ENCODE measurements around the gene SSUH2.
"Not testable (repeated sequence)": the region's sequence is repeated elsewhere in the genome, so short reads cannot be mapped to it uniquely, and the experiment has no call there.

SSUH2 gene

DNA sequence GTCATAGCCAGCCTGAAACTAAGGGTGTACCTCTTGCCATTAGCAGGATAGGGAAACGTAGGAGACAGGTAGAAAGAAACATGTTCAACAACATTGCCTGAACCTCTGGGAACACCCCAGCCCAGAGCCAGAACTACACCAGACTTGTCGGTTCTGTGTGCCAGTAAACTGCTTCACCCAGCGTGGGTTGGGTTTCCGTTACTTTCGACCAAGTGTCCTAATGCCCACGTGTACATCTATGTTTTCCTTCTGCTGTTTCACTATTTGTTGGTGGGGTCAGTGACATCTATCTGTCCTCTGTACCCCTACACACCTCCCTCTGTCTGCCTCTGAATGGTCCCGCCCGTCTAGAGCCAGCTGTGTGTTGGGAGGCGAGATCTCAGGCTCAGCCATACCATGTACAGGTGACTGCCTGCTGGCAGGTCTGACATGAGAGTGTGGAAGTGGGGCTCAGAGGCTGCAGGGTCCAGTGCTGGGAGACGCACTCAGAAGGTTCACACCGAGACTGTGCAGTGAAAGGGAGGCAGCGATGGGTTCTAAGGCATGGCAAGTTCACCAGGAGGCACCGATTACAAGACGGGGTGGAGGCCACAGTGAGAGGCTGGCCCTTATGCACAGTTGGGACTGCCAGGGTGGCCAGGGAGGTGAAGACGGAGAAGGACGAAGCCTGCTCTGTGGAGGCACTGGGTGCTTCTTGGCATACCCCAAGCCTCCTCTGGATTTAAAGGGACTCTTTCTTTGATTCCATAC, 36.4 kb downstream of the SSUH2 start:
- DNase-seq, result no peak

GRCh38 chr3:8607234-8608040, 37.2 kb downstream of the SSUH2 start:
- DNase-seq, result no peak

DNA sequence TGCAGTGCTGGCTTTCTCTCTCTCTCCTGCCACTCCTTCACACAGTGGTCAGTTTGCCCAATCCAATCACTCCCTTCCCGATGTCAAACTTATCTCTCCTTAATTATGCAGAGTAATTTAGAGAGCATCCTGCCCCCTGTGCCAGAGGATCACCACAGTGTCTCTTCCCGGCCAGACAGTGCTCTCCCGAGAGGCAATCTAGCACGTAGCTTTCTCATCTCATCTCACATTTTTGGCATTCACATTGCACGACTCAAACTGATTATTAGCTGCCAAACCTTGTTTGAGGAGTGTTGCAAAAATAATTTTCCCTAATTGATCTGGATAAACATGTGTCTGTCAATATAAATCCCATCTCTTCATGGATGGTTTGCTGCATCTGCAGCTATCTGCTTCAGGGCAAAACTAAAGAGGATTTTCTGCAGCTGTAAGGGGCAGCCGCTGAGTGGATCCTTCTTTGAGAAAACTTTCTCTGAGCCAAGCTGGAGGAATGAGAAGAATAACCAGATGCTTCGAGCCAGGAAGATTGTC, 37.8 kb downstream of the SSUH2 start:
- no peak for DNase-seq

GRCh38 chr3:8604988-8605387, 39.6 kb downstream of the SSUH2 start:
- no peak for DNase-seq

DNA sequence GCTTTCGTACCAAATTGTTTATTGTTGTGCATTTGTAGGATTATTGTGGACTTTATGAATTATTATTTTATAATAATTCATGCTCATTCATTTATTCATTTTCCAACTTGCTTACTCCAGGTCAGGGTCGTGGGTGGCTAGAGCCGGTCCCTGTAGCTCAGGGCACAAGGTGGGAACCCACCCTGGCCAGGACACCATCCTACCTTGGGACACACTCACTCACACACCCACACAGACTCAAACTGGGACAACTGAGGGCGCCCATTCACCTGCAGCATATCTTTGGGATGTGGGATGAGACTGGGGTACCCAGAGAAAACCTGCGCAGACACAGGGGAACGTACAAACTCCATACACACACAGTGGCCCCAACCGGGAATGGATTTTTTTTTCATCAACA, 40.6 kb downstream of the SSUH2 start:
- DNase-seq, result no peak

GRCh38 chr3:8603115-8603710, 41.4 kb downstream of the SSUH2 start:
- no peak for DNase-seq

DNA sequence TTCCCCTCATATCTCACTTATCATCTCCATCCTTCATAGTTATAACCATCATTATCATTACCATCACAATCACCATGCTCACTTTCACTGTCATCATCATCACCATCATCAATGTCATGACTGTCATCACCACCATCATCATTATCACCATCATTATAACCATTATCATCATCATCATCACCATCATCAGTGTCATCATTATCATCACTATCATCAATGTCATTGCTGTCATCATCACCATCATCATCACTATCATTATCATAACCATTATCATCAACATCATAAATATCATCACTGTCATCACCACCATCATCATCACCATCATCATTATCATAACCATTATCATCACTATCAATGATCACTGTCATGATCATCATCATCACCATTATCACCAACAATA, 44.1 kb downstream of the SSUH2 start:
- no peak for DNase-seq

- no peak for DNase-seq
Observed at GRCh38 chr3:8599146-8599545, 45.5 kb downstream of the SSUH2 start.

DNA sequence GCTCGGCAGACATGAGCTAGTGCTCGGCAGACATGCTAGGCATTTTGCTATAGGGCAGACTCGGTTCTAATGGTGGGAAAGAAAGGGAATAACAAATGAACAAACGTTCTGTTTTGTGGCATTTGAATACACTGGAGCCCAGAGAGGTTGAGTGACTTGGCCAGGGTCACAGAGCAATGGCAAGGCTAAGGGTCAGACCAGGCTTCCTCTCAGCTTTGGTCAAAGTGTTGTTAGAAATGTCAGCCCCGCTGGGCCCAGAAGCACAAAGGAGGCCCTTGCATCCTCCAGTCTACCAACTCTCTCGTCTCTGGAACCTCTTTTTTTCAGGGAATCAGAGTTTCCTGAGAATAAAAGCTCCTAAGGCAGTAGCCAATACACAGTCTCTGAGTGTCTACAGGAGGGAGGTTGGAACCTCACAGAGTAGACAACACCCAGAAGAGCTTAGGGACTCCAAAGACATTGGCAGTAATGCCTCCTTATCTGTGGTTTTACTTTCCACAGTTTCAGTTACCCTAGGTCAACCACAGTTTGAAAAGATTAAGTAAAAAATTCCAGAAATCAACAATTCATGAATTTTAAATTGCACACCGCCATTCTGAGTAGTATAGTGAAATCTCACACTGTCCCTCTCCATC, 47.3 kb downstream of the SSUH2 start:
- no peak for DNase-seq

GRCh38 chr3:8596321-8597218, 48.0 kb downstream of the SSUH2 start:
- no peak for DNase-seq

DNA sequence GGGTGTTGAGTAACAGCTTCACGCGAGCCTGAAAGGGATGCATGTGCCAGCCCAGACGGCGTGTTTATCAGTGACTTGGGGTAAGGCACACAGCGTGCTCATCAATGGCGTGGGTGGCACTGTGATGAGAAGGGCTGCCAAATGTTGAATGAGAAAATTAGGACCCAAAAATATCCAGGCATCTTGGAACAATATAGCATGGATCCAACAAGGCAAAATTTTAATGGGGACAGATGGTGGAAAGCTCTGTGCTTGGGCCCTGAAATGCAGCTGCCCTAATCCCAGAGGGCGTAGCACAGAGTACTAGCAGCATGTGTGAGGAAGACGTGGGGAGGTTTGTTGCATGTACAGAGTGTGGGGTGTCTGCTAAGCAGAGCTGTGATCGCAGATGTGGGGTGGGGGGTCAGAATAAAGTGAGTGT, 48.9 kb downstream of the SSUH2 start:
- no peak for DNase-seq

DNA sequence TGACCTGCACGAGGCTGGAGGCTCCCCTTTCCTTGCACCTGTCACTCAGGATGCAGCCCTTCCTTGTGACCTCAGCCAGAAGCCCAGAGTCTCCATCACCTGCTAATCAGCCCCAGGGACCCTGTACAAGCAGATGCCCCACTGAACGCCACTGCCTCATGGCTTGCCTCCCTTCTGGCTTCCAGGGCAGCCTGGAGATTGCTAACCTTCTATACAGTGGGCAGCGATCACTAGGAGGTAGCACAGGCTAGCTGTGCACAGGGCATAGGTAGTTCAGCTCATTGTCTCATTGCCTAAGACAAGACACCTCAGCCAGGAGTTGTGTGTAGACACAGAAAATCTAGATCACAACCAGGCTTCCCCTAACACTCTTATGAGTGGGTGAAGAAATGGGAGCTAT, 49.3 kb downstream of the SSUH2 start:
- DNase-seq, result no peak

GRCh38 chr3:8593021-8593827, 51.4 kb downstream of the SSUH2 start:
- no peak for DNase-seq

DNA sequence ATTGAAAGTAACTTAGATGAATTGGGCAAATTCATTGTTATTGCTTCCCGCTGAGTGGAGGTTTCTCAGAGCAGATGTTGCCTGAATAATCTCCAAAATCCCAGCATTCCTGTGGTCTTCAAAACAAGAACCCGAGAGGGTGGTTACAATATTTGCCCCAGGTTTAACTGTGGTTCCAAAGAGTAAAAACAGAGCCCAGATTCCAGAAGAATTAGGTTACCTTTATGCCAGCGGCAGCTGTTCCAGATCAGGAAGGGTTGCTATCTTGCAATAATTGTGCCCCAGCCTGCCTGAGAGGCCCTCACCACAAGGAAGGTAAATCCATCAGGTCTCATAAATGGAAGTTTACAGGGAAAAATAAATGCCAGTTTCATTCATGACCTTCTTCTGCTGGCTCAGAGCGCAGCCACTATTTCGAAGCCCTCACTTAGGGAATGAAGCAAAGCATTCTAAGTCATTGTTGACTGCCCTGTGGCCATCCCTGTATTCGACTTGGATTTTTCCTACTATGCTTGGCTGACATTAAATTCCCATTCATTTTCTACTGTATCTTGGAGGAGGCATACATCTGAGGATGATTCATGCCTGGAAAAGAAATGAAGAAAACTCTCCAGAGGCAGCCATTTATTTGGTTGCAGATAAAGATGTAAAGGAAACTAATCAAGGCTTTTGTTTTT, 54.6 kb downstream of the SSUH2 start:
- no peak for DNase-seq

GRCh38 chr3:8584661-8585060, 59.9 kb downstream of the SSUH2 start:
- no peak for DNase-seq

DNA sequence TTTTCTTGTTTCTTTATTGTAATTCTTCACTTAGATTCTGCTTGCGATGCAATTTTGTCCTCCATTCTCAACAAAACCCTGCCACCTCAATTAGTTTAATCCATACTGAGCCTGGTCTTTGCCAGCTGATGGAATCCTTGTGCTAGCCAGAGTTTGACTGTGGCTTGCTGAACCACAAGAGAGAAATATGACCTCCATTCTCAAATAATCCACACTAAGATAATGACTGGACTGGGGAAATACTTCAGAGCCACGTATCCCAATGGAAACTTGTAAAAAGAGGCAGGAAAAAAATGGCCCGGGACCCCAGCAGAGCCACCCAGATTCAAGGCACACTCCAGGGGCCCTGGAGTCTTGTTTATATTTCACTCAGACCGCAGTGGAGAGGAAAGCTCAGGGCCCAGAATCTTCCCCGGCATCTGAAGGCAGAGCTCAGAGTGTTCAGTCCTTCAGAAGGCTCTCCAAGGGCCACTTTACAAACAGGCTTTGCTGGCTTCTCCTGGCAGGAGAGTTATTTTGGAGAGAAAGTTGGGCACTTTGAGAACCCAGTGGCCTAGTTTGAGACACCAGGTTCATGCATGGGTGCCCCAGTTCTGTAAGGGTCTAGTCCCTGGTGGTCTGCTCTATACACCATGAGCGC, 62.7 kb downstream of the SSUH2 start:
- no peak for DNase-seq

GRCh38 chr3:8581373-8581772, 63.2 kb downstream of the SSUH2 start:
- DNase-seq, result no peak

GRCh38 chr3:8580434-8580833, 64.2 kb downstream of the SSUH2 start:
- not testable (repeated sequence) for DNase-seq

GRCh38 chr3:8579943-8580342, 64.7 kb downstream of the SSUH2 start:
- no peak for DNase-seq

DNA sequence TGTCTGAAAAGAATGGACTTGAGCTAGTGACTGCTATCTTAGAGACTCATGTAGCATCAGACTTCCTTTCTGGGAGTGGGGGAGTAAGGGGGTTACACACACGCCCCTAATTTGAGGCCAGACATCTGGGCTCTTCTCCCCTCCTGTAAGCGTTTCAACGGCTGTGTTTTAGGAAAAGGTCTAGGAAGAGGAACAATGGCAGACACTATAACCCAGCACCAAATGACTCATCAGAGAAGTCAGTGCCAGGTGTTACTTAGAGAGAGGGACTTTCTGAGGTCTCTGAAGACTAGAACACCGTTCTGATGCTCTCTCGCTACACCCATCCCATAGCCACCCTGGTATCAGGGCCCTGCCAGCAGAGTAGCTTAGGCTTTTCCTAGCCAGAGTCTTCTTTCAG, 65.5 kb downstream of the SSUH2 start:
- DNase-seq, result no peak

Data from stimulated activated CD4-positive, alpha-beta T cell treated with anti-CD3 and anti-CD28 coated beads, Interleukin-2, amount 100 ng/mL, for 24 hours (primary cell).